ENCODE data around the gene CCL17.

Gene CCL17

DNA sequence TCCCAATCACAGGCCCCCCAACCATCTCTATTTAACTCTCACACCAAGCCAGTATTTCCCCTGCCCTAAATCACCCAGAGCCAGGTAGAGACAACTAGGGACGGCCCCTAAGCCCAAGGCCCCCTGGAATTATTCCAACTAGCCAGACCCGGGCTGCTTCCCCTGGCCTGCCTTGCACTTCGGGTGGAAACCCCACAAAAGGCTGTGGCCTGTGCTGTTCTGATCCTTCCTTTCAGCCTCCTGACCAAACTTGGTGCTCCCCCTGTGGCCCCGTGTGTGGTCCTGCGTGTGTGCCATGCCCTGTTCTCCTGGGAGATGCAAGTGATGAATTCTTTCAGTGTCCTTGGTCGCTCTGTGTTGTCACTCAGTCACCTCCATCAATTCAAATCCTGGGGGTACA lies 14.9 kb downstream of the CCL17 start:
- Histone ChIP-seq H3K4me3 (ENCODE audit: low read depth, low read length) (no peak overlapping the region), H3K9me3 (no peaks in the 10 kb centered on the region), H3K27me3 (no peaks in the 10 kb centered on the region), H3K4me1 (peaks cover 23% of the 10 kb centered on the region), H3K36me3 (no peaks in the 10 kb centered on the region)
- DNase-seq = peak; percentile 33
- TF ChIP-seq, protein P1, sequence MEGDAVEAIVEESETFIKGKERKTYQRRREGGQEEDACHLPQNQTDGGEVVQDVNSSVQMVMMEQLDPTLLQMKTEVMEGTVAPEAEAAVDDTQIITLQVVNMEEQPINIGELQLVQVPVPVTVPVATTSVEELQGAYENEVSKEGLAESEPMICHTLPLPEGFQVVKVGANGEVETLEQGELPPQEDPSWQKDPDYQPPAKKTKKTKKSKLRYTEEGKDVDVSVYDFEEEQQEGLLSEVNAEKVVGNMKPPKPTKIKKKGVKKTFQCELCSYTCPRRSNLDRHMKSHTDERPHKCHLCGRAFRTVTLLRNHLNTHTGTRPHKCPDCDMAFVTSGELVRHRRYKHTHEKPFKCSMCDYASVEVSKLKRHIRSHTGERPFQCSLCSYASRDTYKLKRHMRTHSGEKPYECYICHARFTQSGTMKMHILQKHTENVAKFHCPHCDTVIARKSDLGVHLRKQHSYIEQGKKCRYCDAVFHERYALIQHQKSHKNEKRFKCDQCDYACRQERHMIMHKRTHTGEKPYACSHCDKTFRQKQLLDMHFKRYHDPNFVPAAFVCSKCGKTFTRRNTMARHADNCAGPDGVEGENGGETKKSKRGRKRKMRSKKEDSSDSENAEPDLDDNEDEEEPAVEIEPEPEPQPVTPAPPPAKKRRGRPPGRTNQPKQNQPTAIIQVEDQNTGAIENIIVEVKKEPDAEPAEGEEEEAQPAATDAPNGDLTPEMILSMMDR (IDR thresholded peaks at IDR 0.05; ENCODE audit: low read depth, low read length) = peak; percentile 14; the same call in 1 of the 2 replicates

DNA sequence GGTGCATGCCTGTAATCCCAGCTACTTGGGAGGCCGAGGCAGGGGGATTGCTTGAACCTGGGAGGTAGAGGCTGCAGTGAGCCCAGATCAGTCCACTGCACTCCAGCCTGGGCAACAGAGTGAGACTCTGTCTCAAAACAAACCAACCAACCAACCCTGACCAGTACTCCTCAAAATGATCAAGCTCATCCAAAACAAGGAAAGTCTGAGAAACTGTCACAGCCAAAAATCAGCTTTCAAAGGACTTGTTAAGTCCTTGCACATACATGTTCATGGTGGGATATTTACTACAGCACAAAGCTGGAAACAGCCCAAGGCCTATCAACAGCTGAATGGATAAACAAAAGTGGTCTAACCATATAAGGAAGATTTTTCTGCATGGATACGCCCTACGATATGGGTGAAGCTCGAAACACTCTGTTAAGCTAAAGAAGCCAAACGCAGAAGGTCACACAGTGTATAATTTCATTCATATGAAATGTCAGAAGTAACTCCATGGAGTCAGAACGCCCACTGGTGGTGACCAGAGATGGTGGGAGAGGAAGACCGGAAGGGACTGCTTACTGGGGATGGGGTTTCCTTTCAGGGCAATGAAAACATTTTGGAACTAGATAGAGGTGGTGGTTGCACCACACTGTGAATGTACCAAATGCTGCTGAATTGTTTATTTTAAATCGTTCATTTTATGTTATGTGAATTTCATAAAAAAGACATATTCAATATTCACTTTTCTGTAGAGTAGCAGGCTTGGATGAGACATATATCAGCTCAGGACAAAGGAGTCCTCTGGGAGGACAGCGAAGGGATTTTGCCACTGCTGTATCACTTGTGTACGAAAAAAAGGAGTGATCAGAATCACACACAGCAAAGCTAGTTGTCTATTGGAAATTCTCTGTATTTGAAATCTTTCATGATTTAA lies 17.7 kb downstream of the CCL17 start:
- TF ChIP-seq, protein P1 (IDR thresholded peaks at IDR 0.05; ENCODE audit: low read depth, low read length) = peak; percentile 95
- Histone ChIP-seq H3K27me3 (no peaks in the 10 kb centered on the region), H3K36me3 (peaks cover 4% of the 10 kb centered on the region; the same call in 1 of the 2 replicates), H3K9me3 (no peaks in the 10 kb centered on the region), H3K4me1 (peaks cover 15% of the 10 kb centered on the region), H3K4me3 (ENCODE audit: low read depth, low read length) (no peak overlapping the region)
- DNase-seq = peak; percentile 75

DNA sequence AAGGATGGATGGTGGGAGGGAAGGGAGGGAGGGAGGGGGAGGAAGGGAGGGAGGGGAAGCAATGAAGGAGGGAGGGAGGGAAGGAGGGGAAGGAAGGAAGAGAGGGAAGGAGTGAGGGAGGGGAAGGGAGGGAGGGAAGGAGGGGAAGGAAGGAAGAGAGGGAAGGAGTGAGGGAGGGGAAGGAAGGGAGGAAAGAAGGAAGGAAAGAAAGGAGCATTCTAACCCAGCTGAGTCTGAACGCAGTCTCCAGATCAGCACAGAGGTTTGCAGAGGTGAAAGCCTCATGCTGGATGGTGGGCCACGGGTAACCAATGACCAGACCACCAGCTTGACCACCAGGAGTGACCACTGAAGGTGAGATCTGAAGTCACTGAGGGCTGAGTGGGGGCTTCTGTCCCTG lies 18.6 kb downstream of the CCL17 start:
- H3K36me3 ChIP-seq = peaks cover 8% of the 10 kb centered on the region
- H3K4me3 ChIP-seq (ENCODE audit: low read depth, low read length) = no peak overlapping the region
- H3K4me1 ChIP-seq = peaks cover 8% of the 10 kb centered on the region; the same call in 1 of the 2 replicates
- TF ChIP-seq, protein P1 (IDR thresholded peaks at IDR 0.05; ENCODE audit: low read depth, low read length) = no peak
- no peaks in the 10 kb centered on the region for H3K9me3 ChIP-seq
- no peak for DNase-seq
- no peaks in the 10 kb centered on the region for H3K27me3 ChIP-seq

DNA sequence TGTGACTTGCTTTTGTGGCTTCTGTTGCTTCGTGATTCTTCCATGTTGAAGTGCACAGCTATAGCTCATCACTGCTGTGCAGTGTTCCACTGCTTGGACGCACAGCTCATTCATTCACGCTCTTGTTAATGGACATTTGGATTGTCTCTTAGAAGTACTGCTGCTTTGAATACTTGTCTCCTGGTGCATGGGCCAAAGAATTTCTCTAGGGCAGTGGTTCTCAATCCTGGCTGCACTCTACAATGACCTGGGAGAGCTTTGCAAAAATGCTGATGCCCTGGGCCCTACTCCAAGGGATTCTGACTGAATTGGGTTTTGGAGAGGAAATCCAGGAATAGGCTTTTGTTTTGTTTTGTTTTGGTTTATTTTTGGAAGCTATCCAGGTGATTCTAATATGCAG lies 20.0 kb downstream of the CCL17 start:
- no peak overlapping the region for H3K4me3 ChIP-seq (ENCODE audit: low read depth, low read length)
- TF ChIP-seq, protein P1 (IDR thresholded peaks at IDR 0.05; ENCODE audit: low read depth, low read length) = no peak
- no peaks in the 10 kb centered on the region for H3K27me3 ChIP-seq
- H3K4me1 ChIP-seq = peaks cover 1% of the 10 kb centered on the region; the same call in 1 of the 2 replicates
- no peaks in the 10 kb centered on the region for H3K9me3 ChIP-seq
- H3K36me3 ChIP-seq = peaks cover 11% of the 10 kb centered on the region
- DNase-seq = no peak

DNA sequence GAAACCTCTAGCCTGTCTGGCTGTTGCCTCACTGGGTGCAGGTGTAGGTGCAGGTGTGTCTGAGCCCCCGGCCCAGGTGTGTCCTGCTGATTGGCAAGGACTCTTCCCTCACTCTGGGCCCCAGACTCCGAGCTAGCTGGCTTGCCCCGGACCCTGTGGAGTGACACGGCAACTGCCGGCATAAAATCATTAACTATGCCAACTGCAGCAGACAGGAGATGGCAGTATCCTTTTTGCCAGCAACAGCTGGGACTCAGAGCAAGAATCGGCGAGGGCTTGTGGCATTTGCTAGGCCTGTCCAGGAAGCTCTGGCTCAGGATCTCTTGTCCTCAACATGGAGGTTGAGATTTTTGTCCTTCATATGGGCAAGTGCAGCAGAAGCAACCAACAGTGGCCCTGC lies 21.8 kb downstream of the CCL17 start:
- no peak for DNase-seq
- Histone ChIP-seq H3K4me1 (no peaks in the 10 kb centered on the region), H3K9me3 (no peaks in the 10 kb centered on the region)

More for the DNA sequence above, 21.8 kb downstream of the CCL17 start:
- Histone ChIP-seq H3K36me3 (peaks cover 29% of the 10 kb centered on the region), H3K27me3 (no peaks in the 10 kb centered on the region), H3K4me3 (ENCODE audit: low read depth, low read length) (no peak overlapping the region)
- TF ChIP-seq, protein P1 (IDR thresholded peaks at IDR 0.05; ENCODE audit: low read depth, low read length) = no peak
